HG03342 (cell line): ENCODE data around the gene CCT8.
"Not testable (repeated sequence)": the region's sequence is repeated elsewhere in the genome, so short reads cannot be mapped to it uniquely, and the experiment has no call there.

Source experiments
- ATAC-seq: cut with Tn5 transposase; IDR thresholded peaks from one replicate; pipeline ENCODE4 v1.9.1; 2021; ENCODE audit warnings: mild to moderate bottlenecking, moderate library complexity; ENCODE audit not compliant: unreplicated experiment

The CCT8 gene

GRCh38 chr21:29078869-29079767, 5.7 kb upstream of the CCT8 start:
- ATAC-seq, result peak; percentile 51

GRCh38 chr21:29077651-29078090, 4.2 kb upstream of the CCT8 start:
- ATAC-seq, result no peak

GRCh38 chr21:29076731-29077640, 3.5 kb upstream of the CCT8 start:
- ATAC-seq, result not testable (repeated sequence)

GRCh38 chr21:29075706-29076466, 2.4 kb upstream of the CCT8 start:
- ATAC-seq, result no peak

- no peak for ATAC-seq
Measured at GRCh38 chr21:29074783-29075182, 1.3 kb upstream of the CCT8 start.

GRCh38 chr21:29074007-29074376, 544 bp upstream of the CCT8 start:
- ATAC-seq, result peak; percentile 10

GRCh38 chr21:29072873-29073221, 601 bp downstream of the CCT8 start:
- ATAC-seq, result no peak

GRCh38 chr21:29064850-29065481, 8.5 kb downstream of the CCT8 start:
- ATAC-seq, result peak; percentile 94

- no peak for ATAC-seq
Measured at GRCh38 chr21:29056538-29057050, 16.9 kb downstream of the CCT8 start.

GRCh38 chr21:29056005-29056404, 17.4 kb downstream of the CCT8 start:
- ATAC-seq, result no peak

- ATAC-seq, result no peak
Measured at GRCh38 chr21:29055080-29055479, 18.4 kb downstream of the CCT8 start.

GRCh38 chr21:29053656-29054055, 19.8 kb downstream of the CCT8 start:
- ATAC-seq, result no peak

GRCh38 chr21:29053011-29053553, 20.4 kb downstream of the CCT8 start:
- no peak for ATAC-seq

GRCh38 chr21:29052224-29052623, 21.2 kb downstream of the CCT8 start:
- ATAC-seq, result no peak

- no peak for ATAC-seq
Measured at GRCh38 chr21:29034678-29035077, 38.8 kb downstream of the CCT8 start.

- no peak for ATAC-seq
Measured at GRCh38 chr21:29033871-29034270, 39.6 kb downstream of the CCT8 start.

GRCh38 chr21:29033301-29033700, 40.1 kb downstream of the CCT8 start:
- no peak for ATAC-seq

- ATAC-seq, result no peak
Measured at GRCh38 chr21:29030909-29031308, 42.5 kb downstream of the CCT8 start.

GRCh38 chr21:29029524-29029923, 43.9 kb downstream of the CCT8 start:
- no peak for ATAC-seq

GRCh38 chr21:29025328-29025713, 48.1 kb downstream of the CCT8 start:
- no peak for ATAC-seq
